Posterior cingulate gyrus (tissue), 11 donors: ENCODE data around the gene CELA1.
"Not testable (repeated sequence)": the region's sequence is repeated elsewhere in the genome, so short reads cannot be mapped to it uniquely, and the experiment has no call there.

Experiments used
- DNase-seq, 10 donors: peaks; one replicate each; pipeline versions ENCODE4 v3.0.0 to v3.0.0-alpha.2; 2020 to 2021; ENCODE audit warnings: mixed read lengths in 3 of 10
- intact Hi-C: fragments of 100-400 bp; cut with DNase I; formaldehyde crosslinking; loops from one replicate; pipeline ENCODE4 v1.15.1; 2023

Gene CELA1

DNA sequence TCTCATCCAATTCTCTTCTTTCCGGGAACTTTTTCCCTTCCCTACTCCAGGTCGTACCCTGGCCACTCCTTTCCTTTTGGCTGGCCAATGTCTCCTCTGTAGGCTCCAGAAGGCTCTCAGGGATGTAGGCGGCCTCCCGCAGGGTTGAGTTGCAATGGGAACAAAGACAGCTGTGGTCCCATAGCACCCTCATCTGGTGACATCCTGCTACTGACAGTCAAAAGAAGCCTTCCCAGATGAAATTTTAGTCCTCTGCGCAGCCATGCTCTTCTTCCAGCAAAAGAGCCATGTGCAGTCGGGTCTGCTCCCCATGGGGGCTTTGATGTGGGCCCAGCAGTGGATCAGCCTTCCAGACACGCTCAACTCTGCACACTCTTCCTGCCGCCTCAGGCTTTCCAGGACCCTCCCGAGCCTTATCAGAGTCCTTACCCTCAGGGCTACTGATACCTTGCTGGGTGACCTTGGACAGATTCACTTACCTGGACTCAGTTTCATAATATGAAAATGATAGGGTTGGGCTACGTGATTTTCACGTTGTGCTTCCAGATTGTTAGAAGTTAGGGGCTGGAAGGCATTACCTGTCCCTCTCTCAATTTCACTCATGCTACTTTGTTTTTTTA, 5.5 kb upstream of the CELA1 start:
- intact Hi-C loops, result no loop called here
- peak; percentile 36 to 94 (median 60) for DNase-seq

DNA sequence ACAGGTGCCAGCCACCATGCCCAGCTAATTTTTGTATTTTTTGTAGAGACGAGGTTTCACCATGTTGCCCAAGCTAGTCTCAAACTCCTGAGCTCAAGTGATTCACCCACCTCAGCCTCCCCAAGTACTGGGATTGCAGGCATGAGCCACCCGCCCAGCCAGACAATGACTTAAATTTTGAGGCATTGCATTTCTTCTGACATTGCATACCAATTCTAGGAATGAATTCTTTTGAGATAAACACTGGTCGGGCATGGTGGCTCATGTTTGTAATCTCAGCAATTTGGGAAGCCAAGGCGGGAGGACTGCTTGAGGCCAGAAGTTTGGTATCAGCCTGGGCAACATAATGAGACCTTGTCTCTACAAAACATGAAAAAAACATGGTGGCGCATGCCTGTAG, 2.5 kb upstream of the CELA1 start:
- DNase-seq, result no peak
- intact Hi-C loops, result no loop called here

GRCh38 chr12:51348116-51348515, 1.6 kb upstream of the CELA1 start:
- intact Hi-C loops, result no loop called here
- no peak for DNase-seq

- intact Hi-C loops, result no loop called here
- DNase-seq, result no peak
Measured at GRCh38 chr12:51345681-51346080, 798 bp downstream of the CELA1 start.

DNA sequence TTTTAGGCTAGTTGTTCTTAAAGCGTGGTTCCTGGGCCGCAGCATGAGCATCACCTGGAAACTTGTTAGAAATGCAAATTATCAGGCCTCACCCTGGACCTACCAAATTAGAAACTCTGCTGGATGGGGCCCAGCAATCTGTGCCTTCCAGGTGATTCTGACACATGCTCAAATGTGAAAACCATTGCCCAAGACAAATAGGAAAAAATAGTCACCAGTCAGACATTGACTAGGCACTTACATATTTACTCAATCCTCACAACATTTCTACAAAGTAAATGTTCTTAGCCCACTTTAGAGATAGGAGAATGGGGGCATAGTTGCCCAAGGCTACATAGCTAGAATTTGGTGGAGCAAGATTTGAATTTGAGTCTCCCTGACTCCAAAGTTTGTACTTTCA, 3.3 kb downstream of the CELA1 start:
- no peak for DNase-seq
- intact Hi-C loops, result loop anchor here (5.0 kb wide), 1 partner anchor 296 kb away; the partner anchor contains the start of gene LETMD1

DNA sequence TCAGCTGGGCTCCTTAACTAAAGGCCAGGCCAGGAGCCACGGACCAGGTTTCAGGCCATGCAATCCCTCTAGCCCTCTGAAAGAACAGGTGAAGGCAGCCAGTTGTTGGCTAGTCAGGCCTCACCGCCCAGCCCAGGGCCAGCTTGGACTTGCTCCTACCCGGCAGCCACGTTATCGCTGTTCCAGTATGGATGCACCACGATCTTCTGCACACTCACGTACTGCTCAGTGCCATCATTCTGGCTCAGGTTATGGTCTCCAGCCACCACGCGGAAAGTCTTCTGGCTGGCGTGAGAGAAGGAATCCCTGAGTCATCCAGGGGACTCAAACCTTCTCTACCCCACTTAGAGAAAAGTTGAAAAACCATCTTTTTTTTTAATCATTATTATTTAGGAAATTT, 4.1 kb downstream of the CELA1 start:
- intact Hi-C loops, result loop anchor here (5.0 kb wide), 1 partner anchor 295 kb away; the partner anchor contains the start of gene LETMD1
- DNase-seq, result no peak

DNA sequence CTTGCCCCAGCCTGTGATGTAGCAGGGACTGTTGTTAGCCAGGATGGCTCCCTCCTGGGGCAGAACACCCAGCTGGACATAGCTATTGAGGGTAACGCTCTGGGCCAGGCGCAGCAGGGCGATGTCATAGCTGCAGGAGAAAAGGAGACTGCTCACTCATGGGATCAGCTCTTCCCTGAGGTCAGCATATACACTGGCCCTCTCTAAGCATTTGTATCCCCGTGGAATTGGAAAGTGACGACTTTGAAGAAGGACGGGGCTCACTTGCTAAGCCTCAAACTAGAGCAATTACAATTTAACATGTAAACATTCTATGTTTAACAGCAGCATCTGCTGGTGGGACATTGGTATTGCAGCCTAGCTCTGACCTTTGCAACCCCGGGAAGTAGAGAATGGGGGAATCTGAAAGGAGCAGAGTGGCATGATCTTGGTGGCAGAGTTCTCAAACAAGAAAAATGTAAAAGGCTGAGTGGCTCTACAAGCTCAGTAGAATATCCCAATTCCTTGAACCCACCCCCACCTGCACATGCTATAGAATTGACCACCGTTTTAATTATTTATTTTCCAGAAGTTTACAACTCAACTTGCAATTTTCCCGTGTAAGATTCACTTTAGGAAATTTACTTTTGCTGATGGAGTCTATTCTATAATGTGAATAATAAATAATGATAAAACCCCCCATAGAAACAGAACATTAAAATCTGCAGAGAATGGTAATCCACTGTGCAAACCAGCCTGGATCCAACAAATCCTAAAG, 5.0 kb downstream of the CELA1 start:
- DNase-seq, result peak in 5 of 10 donors; percentile 58 to 87 (median 69)
- intact Hi-C loops, result loop anchor here (5.0 kb wide), 1 partner anchor 294 kb away; the partner anchor contains the start of gene LETMD1

GRCh38 chr12:51339750-51340149, 6.7 kb downstream of the CELA1 start:
- DNase-seq, result no peak
- intact Hi-C loops, result loop anchor here (5.0 kb wide), 1 partner anchor 292 kb away; the partner anchor contains the start of gene LETMD1

DNA sequence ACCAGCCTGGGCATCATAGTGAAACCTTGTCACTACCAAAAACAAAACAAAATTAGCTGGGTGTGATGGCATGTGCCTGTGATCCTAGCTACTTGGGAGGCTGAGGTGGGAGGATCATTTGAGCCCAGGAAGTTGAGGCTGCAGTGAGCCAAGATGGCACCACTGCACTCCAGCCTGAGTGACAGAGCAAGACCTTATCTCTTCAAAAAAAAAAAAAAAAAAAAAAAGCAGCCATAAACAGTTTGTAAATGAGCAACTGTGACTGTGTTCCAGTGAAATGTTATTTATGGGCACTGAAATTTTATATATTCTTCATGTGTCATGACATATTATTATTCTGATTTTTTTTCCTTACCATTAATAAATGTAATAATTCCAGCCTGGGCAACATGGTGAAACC, 9.1 kb downstream of the CELA1 start:
- intact Hi-C loops, DNase-seq: not testable (repeated sequence)

DNA sequence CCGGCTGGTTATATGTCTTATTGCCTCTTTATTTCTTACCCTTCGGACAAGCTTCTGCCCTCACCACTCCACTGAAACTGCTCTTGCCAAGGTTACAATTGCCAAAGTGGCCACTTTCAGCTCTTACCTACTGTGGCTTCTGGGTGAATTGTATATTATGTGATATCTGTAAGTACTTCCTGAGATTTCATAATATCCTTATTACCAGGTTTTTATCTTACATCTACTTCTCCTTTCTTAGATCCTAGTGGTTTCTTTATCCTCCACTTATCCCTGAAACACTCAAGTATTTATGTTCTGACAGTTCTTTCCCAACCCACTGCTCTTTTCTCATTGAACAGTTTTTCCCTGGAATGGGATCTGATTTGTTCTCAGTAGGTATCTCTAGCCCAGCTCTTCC, 10.5 kb downstream of the CELA1 start:
- intact Hi-C loops, result no loop called here
- no peak for DNase-seq

DNA sequence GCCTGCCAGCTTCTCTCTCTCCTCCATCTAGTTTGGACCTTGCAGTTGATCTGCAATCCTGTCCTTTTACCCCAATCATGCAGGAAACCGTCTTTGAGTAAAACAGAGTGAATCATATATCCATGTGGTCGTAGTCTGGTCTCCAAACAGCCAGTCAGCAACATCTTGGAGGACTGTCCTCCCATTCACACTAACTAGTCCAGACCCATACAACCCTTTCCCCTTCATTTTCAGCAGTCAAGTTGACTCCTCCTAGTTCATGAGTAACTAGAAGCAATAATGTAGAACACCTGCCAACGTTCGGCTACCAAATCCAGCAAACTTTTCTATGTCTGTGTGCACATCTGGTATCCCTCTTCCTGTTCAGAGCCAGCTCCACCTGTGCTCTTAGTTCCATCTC, 11.7 kb downstream of the CELA1 start:
- intact Hi-C loops, result no loop called here
- no peak for DNase-seq

GRCh38 chr12:51333536-51333935, 12.9 kb downstream of the CELA1 start:
- intact Hi-C loops, result no loop called here

GRCh38 chr12:51330186-51330585, 16.3 kb downstream of the CELA1 start:
- DNase-seq, result no peak
- intact Hi-C loops, result no loop called here

More at GRCh38 chr12:51333536-51333935, 12.9 kb downstream of the CELA1 start:
- no peak for DNase-seq

- intact Hi-C loops, result no loop called here
- DNase-seq, result no peak
Measured at GRCh38 chr12:51329742-51330141, 16.7 kb downstream of the CELA1 start.

DNA sequence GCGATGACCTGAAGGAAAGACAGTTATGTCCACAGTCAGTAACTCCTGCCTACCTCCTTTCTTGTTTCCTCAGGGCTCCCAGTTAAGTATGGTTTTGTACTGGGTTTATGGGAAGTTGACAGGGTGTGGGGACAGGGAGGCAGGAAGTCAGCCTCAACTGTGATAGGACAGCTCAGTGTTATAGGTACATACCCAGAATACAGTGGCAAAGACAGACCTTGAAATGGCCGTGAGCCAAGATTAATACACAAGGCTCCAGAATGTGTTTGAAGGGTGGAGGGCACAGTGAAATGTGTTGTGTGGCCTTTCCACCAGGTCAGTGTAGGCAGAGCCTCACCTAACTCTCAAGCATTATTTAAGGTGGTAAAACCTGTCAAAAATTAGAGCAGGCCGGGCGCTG, 17.9 kb downstream of the CELA1 start:
- intact Hi-C loops, result no loop called here
- no peak for DNase-seq

DNA sequence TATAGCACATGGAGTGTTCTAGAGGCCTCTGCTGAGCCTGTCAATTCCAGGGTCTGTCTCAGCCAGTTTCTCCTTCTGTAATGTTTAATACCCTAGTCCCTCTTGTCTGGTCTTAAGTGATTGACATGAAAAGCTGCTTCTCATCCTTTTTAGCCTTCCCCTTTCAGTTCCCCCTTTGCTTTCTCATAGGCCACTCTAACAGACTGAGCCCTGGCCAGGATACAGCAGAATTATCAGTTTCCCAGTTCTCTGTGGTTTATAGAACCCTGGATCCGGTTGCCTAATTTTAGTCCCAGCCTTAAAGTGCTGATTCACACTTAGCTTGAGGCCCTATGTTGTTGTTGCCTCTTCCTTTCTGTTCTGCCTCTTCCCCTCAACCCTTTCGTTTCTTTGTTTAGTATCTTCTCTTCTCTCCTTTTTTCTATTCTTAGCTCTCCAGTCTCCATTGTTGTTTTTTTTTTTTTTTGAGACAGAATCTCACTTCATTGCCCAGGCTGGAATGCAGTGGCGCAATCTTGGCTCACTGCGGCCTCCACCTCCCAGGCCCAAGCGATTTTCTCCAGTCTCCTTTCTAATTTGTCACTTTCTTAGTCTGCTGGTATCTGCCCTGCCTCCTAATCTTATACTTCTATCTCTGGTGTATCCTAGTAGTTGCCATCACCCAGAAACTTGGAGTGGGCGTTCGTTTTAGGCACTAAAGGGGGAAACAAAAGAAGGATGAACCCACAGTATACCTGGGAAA, 19.6 kb downstream of the CELA1 start:
- intact Hi-C loops, result no loop called here
- DNase-seq, result no peak

- intact Hi-C loops, result no loop called here
- no peak for DNase-seq
Measured at GRCh38 chr12:51324953-51325352, 21.5 kb downstream of the CELA1 start.

GRCh38 chr12:51323966-51324895, 22.2 kb downstream of the CELA1 start, which contains the start of gene BIN2:
Gene BIN2 (minus strand): TSS chr12:51324174. CDS start chr12:51324102, 72 bp downstream.
- peak in 5 of 10 donors; percentile 13 to 87 (median 18) for DNase-seq
- intact Hi-C loops, result no loop called here

DNA sequence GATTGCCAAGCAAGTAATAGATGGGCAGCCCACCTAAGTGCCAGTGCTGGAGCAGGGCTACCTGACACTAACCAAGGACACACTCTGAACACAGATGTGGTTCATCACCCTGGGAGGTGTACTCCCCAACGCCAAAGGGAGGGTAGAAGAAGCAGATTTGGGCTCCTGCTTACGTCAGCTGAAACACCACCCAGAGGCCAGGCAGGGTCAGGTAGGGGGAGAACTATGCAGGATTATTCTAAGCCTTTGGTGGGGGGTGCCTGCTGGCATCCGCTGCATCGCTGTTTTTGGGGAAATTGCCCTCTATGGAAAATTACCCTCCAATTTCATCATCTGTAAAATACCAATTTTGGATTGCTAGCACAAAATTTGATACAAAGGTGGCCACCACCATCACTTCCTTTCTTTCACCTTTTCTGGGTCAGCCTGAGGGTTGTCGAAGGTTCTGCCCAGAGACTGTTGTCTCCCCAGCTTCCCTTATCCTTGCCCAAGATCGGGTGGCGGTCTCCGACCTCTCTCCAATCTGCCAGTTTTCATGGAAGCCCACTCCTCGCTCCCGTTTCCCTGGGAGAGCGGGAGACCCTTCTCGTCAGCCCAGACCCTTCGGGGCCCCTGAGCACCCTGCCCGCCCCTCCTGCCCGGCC, 23.0 kb downstream of the CELA1 start:
- intact Hi-C loops, result no loop called here
- no peak for DNase-seq

DNA sequence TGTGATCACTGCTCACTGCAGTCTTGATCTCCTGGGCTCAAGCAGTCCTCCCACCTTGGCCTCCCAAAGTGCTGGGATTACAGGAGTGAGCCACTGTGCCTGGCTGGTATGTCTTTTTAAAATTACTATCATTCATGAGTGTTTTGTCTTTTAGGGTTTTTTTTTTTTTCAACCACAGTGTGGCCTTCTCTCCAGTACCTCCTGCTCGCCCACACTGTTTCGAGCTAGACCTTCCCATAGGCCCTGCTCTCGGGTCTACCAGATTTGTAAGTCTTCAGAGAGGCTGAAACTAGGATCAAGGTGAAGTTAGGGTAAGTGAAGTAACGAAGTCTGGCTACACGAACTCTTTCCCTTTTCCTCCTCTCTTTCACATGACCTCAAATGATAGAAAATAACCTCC, 24.0 kb downstream of the CELA1 start:
- intact Hi-C loops, result no loop called here
- DNase-seq, result no peak
